NCI-H2227 (cell line): ENCODE data around the gene TMEM204.

Source experiments
- DNase-seq: peaks from one replicate; lab custom pipeline; 2025; ENCODE audit not compliant: unreplicated experiment; lab: John Stamatoyannopoulos, UW

TMEM204 gene

DNA sequence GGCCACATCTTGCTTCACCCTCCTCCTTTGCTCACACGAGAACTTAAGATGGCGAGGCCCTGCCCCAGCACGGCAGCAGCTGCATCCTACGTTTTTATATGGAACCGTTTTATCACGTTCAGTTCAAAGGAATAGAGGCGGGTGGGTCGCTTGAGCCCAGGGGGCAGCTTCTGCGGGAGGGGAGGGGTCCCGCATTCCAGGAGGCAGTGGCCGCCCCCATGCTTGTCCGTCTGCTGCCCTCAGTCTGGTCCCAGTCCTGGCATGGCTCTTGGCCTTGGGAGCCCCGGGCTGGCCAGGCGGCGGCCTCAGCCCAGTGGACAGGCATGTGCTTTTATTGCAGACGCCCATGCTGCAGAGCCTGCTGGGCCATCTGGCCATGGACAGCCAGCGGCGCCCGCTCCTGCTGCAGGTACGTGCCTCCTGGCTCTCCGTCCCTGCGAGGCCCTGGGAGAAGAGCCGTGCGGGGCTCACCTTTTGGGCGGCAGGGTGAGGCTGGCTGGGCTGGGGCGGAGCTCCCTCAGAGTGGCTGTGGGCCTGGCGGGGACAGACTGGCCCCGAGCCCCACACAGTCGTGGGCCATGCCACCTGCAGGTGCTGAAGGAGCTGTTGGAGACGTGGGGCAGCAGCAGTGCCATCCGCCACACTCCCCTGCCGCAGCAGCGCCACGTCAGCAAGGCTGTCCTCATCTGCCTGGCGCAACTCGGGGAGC, 33.6 kb upstream of the TMEM204 start:
- DNase-seq: no peak

DNA sequence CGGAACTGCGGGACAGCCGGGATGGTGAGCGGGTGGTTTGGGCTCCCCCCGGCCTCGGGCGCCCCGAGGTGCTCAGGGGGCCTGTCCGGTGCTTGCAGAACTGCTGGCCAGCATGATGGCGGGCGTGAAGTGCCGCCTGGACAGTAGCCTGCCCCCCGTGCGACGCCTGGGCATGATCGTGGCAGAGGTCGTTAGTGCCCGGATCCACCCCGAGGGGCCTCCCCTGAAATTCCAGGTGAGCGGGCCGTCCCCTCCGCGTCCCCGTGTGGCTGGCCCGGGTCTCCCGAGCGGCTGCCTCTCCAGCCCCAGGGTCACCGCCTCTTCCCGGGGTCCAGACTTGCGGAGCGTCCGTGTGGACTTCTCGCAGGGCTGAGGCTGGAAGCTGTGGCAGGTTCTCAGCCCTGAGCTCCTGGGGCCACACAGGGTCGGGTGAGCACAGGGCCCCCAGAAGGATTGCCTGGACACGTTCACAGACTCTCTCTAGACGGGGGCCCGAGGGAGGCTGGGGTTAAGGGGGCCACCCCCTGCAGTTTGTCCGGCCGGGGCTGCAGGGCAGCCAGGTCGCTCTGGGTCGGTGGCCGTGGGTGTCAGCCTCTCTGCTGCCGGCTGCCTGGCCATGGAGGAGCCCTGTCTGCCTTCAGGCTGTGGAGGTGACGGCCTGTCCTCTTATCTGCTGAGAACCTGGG, 32.9 kb upstream of the TMEM204 start:
- DNase-seq: no peak

- no peak for DNase-seq
Observed at GRCh38 chr16:1501630-1502029, 31.8 kb upstream of the TMEM204 start.

- no peak for DNase-seq
Observed at GRCh38 chr16:1502092-1503004, 31.1 kb upstream of the TMEM204 start.

- no peak for DNase-seq
Observed at GRCh38 chr16:1503110-1503955, 30.1 kb upstream of the TMEM204 start.

GRCh38 chr16:1505073-1505844, 28.2 kb upstream of the TMEM204 start:
- DNase-seq: no peak

GRCh38 chr16:1505912-1506311, 27.6 kb upstream of the TMEM204 start:
- no peak for DNase-seq

- DNase-seq: no peak
Observed at GRCh38 chr16:1506494-1507213, 26.8 kb upstream of the TMEM204 start.

DNA sequence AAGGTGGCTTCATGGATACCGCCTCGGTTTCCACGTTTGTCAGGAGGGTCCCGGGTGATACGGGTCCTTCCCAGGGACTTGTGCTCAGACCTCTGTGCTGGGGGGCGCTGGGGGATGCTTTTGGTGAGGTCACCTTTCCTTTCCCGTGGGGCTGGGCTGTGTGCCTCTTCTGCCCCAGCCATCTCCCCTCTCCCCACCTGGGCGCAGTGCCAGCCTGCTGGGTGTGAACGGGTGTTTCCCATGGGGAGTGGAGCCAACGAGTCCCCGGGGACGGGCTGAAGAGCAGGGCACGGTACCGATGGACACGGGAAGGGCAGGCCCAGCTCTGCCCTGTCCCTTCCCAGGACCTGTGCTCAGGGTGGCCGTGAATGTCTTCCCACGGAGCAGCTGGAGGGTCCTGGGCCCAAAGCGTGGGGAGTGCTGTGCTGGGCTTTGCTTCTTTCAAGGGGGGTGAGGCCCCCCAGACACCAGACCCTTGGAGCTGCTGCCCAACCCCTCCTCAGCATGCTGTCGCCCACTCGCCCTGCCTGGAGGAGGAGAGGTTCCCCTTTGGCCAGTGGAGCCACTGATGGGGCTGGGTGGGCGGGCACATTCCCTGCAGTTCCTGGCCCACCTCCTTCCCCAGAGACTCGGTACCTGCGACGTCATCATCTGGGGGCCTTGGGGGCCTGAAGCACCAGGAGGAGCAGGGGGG, 24.8 kb upstream of the TMEM204 start:
- DNase-seq: no peak

DNA sequence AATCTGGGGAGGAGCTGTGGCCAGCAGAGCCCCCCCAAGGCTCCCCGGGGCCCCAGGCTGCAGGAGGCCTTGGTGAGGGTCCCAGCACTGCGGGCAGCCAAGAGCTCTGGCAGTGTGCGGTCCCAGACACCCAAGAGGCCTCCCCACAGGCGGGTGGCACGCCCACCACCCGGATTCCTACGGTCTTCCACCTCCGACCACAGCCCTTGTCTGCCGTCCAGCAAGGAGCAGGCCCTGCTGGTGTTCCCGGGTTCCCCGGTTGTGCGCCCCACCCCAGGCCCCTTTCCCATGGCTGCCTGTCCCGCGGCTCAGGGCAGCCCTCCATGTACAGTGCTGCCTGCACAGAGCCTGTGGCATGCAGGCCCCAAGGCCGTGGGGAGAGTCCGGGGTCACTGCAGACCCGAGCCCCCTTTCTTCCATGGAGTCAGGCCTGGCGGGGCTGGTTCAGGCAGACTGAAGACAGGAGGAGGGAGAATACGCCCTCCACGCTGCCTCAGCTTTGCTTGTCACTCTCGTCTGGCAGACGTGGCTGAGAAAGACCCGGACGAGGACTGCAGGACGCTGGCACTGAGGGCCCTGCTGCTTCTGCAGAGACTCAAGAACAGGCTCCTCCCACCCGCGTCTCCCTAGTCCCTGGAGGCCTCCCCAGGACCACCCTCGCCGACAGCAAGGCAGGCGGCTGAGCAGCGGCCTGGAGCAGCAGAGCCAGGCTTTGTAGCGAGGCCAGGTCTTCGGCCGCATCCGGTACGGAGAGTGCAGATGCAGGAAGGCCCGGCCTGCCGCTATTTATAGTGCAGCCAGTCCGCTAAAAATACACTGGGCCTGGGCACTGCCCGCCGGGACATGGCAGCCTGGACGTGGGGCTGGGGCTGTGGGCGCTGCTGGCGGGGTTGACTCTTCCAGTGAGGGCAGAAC, 23.9 kb upstream of the TMEM204 start:
- no peak for DNase-seq

DNA sequence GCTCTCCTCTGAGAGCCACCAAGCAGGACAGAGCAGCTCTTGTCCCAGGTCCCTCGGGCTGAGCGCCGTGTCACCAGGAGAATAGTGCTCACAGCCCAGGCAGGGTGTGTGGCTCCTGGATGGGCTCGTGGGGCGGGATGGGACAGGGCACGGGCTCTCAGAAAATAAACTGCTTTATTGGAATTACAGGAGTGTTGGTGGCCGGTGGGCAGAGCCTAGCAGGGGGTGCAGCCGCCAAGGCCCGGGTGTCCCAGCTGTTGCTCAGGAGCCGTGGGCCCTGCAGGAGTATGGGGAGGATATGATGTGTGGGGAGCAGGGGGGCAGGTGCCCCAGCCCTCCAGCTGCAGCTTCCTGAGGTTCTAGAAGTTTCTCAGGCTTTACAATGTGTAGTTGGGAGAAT, 23.2 kb upstream of the TMEM204 start:
- no peak for DNase-seq

DNA sequence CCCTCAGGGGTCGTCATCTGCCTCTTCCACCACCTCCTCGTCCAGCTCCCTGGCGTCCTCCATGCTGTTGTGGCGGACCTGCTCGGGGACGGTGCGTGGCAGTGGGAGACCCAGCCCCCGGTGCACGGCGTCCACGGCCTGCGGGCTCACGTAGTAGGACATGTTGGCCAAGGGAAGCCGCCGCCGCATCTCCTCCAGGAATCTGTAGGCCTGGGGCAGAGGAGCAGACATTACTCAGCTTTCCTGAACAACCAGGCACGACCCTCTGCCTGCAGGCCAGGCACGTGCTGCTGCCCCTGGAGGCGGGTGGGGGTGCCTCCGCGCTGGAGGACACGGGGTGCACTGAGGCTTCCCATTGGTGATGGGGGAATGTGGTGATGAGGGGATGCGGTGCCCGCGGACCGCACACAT, 22.5 kb upstream of the TMEM204 start:
- no peak for DNase-seq

- no peak for DNase-seq
Observed at GRCh38 chr16:1511662-1512569, 21.6 kb upstream of the TMEM204 start.

DNA sequence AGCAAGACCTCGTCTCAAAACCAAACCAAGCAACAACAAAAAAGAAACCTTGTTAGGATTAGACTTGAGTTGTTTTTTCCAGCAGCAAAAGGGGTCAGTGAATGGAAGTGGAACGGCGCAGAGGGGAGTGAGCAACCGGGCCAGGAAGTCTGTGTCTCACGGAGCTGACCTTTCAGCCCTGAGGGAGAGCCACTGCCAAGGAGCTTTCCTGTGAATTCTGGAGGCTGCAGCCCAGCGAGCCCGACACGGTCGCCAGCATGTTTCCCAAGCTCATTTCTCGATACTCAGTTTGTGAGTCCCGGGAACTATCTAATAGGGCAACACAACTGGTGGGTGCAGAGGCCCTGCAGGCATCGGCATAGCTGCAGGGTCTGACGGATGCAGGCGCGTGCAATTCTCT, 20.7 kb upstream of the TMEM204 start:
- DNase-seq: no peak

DNA sequence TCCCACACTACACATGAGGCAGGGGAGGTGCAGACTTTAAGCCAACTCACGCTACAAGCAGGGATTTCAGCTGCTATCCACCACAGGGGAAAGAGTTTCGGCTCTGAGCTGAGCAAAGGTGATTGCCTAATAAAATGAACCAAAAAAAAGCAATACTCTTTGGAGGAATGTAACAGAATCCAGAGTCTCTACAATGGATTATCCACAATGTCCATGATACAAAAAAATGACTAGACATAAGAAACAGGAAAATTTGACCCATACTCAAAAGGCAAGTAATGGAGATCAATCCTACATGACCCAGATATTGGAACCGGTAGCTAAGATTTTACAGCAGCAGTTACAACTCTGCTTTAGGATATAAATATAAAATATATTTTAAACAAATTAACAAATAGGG, 19.0 kb upstream of the TMEM204 start:
- no peak for DNase-seq

DNA sequence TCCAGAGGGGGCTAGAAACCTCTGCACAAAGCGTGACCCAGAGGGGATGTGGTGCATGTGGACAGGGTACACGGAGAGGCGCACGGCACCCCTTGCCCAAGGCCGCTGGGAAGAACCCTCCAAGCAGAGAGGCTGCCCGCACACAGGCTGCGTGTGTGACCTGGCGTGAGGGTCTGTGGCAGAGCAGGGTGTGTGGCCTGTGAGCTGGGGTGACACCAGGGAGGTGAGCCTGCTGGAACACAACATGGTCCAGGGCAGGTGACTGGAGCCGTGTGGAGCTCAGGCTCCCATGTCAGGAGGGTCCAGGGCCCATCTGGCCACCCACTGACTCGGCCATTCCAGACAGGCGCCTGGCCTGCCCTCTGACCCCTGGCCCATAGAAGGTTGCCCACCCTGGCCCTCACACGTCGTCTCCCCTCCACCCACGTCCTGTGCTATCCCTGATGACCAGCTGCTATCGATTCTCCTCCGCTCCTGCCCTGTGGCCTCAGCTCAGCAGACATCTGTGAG, 14.8 kb upstream of the TMEM204 start:
- DNase-seq: no peak

DNA sequence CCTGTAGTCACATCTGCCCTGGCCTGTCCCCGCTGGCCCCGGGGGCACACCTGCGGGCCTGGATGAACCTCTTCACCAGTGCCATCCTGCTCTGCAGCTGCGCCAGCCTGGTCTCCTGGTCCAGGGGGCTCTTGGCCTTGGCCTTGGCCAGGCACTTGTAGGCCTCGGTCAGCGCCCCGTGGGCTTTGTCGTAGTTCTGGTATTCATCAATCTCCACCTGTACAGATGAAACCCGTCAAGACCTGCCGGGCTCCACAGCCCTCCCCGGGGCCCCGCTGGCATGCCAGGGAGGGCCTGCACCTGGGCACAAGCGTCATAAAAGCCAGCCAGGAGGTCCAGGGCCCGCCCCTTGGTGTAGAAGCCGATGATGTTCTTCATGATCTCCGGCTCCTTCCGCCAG, 13.6 kb upstream of the TMEM204 start:
- no peak for DNase-seq
